Calu3 (cell line): ENCODE measurements around the gene FKBP3. TPM values are rescaled to one million over a fixed set of nuclear protein-coding genes. Genes with fewer than 3 reads are reported as not detected.

ENCODE experiments used
- BruUV-seq: library from RNA; stranded (reverse); fragments of 400-500 nt; replicated peaks from 2 replicates; lab custom pipeline; 2021; lab: Mats Ljungman, UMichigan
- CTCF ChIA-PET: fragments of 300-600 bp; sonication (Branson Sonifier 250); formaldehyde crosslinking; loops from one replicate; lab custom pipeline; 2022; ENCODE audit warnings: antibody characterized with exemption; lab: Charles Lee
- DNase-seq: peaks from one replicate; pipeline ENCODE4 v3.0.0; 2022
- H3K27ac Mint-ChIP-seq: one replicate; pipeline ENCODE4 v1.8.0; 2022; ENCODE audit warnings: mixed read lengths; ENCODE audit not compliant: unreplicated experiment
- H3K27me3 Mint-ChIP-seq: one replicate; pipeline ENCODE4 v1.8.0; 2022; ENCODE audit warnings: mixed read lengths; ENCODE audit not compliant: unreplicated experiment
- H3K36me3 Mint-ChIP-seq: one replicate; pipeline ENCODE4 v1.8.0; 2022; ENCODE audit warnings: mild to moderate bottlenecking, moderate library complexity, mixed read lengths; ENCODE audit not compliant: insufficient read depth, unreplicated experiment
- H3K4me1 Mint-ChIP-seq: one replicate; pipeline ENCODE4 v1.8.0; 2022; ENCODE audit warnings: mild to moderate bottlenecking, low read depth, mixed read lengths; ENCODE audit not compliant: unreplicated experiment
- H3K4me3 Mint-ChIP-seq: one replicate; pipeline ENCODE4 v1.8.0; 2022; ENCODE audit warnings: mild to moderate bottlenecking, low read depth, moderate library complexity, mixed read lengths; ENCODE audit not compliant: unreplicated experiment
- H3K9me3 Mint-ChIP-seq: one replicate; pipeline ENCODE4 v1.8.0; 2022; ENCODE audit warnings: low read depth, mixed read lengths; ENCODE audit not compliant: unreplicated experiment
- intact Hi-C: fragments of 100-400 bp; cut with micrococcal nuclease; formaldehyde crosslinking; loops from one replicate; pipeline ENCODE4 v1.10.0; 2022; ENCODE audit not compliant: unreplicated experiment
- total RNA-seq: library from RNA; stranded (reverse); gene quantifications from 2 replicates; pipeline ENCODE4 v1.2.3, GENCODE V29; 2022
- TF ChIP-seq, protein P1 (sequence below): fragments of 200-600 bp; IDR thresholded peaks from one replicate; pipeline ENCODE4 v1.8.0; 2022; ENCODE audit warnings: antibody characterized with exemption; ENCODE audit not compliant: unreplicated experiment

Gene FKBP3
- total RNA-seq, 1 experiment from 2014 or later: 72.8 TPM

DNA sequence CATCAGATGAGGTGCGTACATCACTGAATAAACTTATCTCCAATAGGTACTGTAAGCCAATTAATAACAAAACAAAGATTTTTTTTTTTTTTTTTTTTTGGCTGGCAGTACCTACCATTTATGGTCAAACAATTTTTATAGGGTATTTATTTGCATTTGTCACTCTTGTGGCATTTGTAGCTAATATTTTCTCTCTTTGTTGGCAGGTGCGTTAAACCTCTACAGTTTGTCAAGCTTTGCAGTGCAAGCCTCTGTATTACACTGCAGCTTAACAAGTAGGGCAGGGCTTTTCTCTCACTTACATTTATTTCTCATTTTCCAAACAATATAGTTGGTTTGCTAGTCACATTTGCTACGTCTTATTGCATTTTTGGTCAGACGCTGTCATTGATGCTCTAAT, 38.1 kb downstream of the FKBP3 start:
- CTCF ChIA-PET: no interaction called here
- Mint-ChIP-seq H3K27me3 (no peaks in the 10 kb centered on the region), H3K4me1 (no peaks in the 10 kb centered on the region), H3K36me3 (peaks cover 43% of the 10 kb centered on the region), H3K4me3 (no peak overlapping the region), H3K9me3 (no peaks in the 10 kb centered on the region), H3K27ac (no peak overlapping the region)
- no TSS peak for BruUV-seq
- TF ChIP-seq, protein P1, sequence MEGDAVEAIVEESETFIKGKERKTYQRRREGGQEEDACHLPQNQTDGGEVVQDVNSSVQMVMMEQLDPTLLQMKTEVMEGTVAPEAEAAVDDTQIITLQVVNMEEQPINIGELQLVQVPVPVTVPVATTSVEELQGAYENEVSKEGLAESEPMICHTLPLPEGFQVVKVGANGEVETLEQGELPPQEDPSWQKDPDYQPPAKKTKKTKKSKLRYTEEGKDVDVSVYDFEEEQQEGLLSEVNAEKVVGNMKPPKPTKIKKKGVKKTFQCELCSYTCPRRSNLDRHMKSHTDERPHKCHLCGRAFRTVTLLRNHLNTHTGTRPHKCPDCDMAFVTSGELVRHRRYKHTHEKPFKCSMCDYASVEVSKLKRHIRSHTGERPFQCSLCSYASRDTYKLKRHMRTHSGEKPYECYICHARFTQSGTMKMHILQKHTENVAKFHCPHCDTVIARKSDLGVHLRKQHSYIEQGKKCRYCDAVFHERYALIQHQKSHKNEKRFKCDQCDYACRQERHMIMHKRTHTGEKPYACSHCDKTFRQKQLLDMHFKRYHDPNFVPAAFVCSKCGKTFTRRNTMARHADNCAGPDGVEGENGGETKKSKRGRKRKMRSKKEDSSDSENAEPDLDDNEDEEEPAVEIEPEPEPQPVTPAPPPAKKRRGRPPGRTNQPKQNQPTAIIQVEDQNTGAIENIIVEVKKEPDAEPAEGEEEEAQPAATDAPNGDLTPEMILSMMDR: no peak
- intact Hi-C loops: no loop called here
- DNase-seq: no peak

DNA sequence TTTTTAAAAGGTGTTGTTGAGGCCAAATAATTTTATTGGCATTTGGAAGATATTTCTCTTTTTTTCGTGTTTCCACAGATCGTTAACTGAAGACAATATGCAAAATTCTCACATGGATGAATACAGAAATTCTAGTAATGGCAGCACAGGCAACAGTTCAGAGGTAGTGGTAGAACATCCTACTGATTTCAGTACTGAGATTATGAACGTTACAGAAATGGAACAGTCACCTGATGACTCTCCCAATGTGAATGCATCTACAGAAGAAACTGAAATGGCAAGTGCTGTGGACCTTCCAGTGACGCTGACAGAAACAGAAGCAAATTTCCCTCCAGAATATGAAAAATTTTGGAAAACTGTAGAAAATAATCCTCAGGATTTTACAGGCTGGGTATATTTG, 39.1 kb downstream of the FKBP3 start:
- H3K4me3 Mint-ChIP-seq: no peak overlapping the region
- H3K27ac Mint-ChIP-seq: no peak overlapping the region
- BruUV-seq: no TSS peak
- intact Hi-C loops: no loop called here
- H3K9me3 Mint-ChIP-seq: no peaks in the 10 kb centered on the region
- TF ChIP-seq, protein P1: no peak
- CTCF ChIA-PET: no interaction called here
- peaks cover 43% of the 10 kb centered on the region for H3K36me3 Mint-ChIP-seq
- H3K27me3 Mint-ChIP-seq: no peaks in the 10 kb centered on the region
- no peaks in the 10 kb centered on the region for H3K4me1 Mint-ChIP-seq
- DNase-seq: no peak

DNA sequence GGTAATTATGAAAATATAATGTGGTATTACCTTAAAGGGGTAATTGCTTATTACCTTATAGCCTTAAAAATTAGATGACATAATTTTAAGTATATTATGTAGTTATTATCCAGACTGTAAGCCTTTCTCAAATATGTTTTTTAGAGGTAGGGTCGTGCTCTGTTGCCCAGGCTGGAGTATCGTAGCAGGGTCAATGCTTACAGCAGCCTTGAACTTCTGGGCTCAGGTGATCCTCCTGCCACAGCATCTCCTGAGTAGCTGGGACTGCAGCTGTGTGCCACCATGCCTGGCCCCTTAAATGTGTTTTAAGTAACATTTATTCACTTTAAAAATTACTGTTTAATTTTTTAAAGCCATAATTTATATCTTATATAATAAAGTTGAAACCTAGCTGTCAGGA, 40.0 kb downstream of the FKBP3 start:
- H3K9me3 Mint-ChIP-seq: no peaks in the 10 kb centered on the region
- H3K27me3 Mint-ChIP-seq: no peaks in the 10 kb centered on the region
- intact Hi-C loops: no loop called here
- H3K4me1 Mint-ChIP-seq: no peaks in the 10 kb centered on the region
- no peak for DNase-seq
- TF ChIP-seq, protein P1: no peak
- H3K36me3 Mint-ChIP-seq: peaks cover 36% of the 10 kb centered on the region
- no peak overlapping the region for H3K4me3 Mint-ChIP-seq
- H3K27ac Mint-ChIP-seq: no peak overlapping the region
- no TSS peak for BruUV-seq
- CTCF ChIA-PET: no interaction called here

DNA sequence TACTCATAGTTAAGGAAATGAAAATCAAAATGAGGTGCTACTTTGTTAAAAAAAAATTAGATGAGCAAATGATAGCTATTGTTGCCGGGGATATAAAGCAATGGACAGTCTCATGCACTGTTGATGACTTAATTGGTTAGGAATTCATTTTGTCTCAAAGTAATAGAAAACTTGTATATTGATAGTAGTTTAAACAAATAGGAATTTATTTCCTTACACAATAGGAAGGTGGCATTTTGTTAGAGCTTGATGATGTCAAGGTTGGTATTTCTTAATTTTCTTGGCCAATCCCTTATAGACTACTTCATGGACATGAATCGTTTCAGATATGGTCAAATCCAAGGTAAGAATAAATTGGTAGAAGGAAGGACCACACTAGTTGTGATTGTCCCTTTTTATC, 42.6 kb downstream of the FKBP3 start:
- Mint-ChIP-seq H3K27me3 (no peaks in the 10 kb centered on the region), H3K4me3 (no peak overlapping the region), H3K4me1 (peaks cover 9% of the 10 kb centered on the region), H3K9me3 (no peaks in the 10 kb centered on the region), H3K27ac (no peak overlapping the region), H3K36me3 (peaks cover 26% of the 10 kb centered on the region)
- CTCF ChIA-PET: no interaction called here
- DNase-seq: no peak
- intact Hi-C loops: no loop called here
- TF ChIP-seq, protein P1: no peak
- BruUV-seq: no TSS peak
